GM12878 (cell line): ENCODE data around the gene TNK2. TPM values are rescaled to one million over a fixed set of nuclear protein-coding genes. Genes with fewer than 3 reads are reported as not detected.
"Not testable (repeated sequence)": the region's sequence is repeated elsewhere in the genome, so short reads cannot be mapped to it uniquely, and the experiment has no call there.

ENCODE experiments used
- ATAC-seq: fragments of 200-7000 bp; cut with Tn5 transposase; 3 replicates; pipeline ENCODE4 v1.9.1; 2020; ENCODE audit warnings: mild to moderate bottlenecking, moderate library complexity
- BruUV-seq: library from RNA; stranded (reverse); fragments of 400-500 nt; replicated peaks from 2 replicates; lab custom pipeline; 2021; lab: Mats Ljungman, UMichigan
- CTCF ChIA-PET: fragments of 300-600 bp; sonication (Branson Sonifier 250); formaldehyde crosslinking; extraction: SDS; loops from one replicate; lab custom pipeline; 2021; ENCODE audit warnings: inconsistent platforms; lab: Yijun Ruan, JAX
- POLR2A ChIA-PET: fragments of 350-600 bp; formaldehyde crosslinking; extraction: SDS; loops from one replicate; lab custom pipeline; 2021; ENCODE audit warnings: inconsistent platforms; lab: Charles Lee
- RAD21 ChIA-PET: fragments of 300-600 bp; sonication (Branson Sonifier 250); formaldehyde crosslinking; loops from one replicate; lab custom pipeline; 2023; ENCODE audit warnings: antibody characterized with exemption; ENCODE audit not compliant: unreplicated experiment; lab: Charles Lee
- SMC1A ChIA-PET: fragments of 300-600 bp; sonication (Branson Sonifier 250); formaldehyde crosslinking; loops from one replicate; lab custom pipeline; 2023; ENCODE audit not compliant: unreplicated experiment, uncharacterized antibody; lab: Charles Lee
- DNase-seq: peaks from one replicate; pipeline ENCODE4 v3.0.0-alpha.2; 2011; ENCODE audit warnings: low read depth, low spot score
- FAIRE-seq: peaks from 3 replicates; lab custom pipeline; 2011; peaks lifted over from hg19 to GRCh38; lab: Jason Lieb, UNC
- H2AFZ ChIP-seq: 2 replicates; pipeline ENCODE4 v1.6.0; 2011; ENCODE audit warnings: low read depth, low read length, control low read depth; ENCODE audit not compliant: control insufficient read depth
- H3K27ac ChIP-seq: 2 replicates; pipeline ENCODE4 v1.5.1; 2011; ENCODE audit warnings: control low read depth; ENCODE audit not compliant: control insufficient read depth, insufficient read depth
- H3K27me3 ChIP-seq, 2 experiments: replicated peaks in 1 of 2; 2 replicates each; pipeline versions ENCODE4 v1.6.0 to v1.6.1; 2011; ENCODE audit warnings: low read length in 1 of 2; ENCODE audit not compliant: control insufficient read depth in 2 of 2, insufficient read depth in 2 of 2
- H3K36me3 ChIP-seq, 2 experiments: 2 replicates each; pipeline ENCODE4 v1.5.1; 2011; ENCODE audit warnings: low read length in 1 of 2; ENCODE audit not compliant: control insufficient read depth in 2 of 2, insufficient read depth in 2 of 2
- H3K4me1 ChIP-seq: 2 replicates; pipeline ENCODE4 v1.6.1; 2011; ENCODE audit warnings: mild to moderate bottlenecking, low read length, moderate library complexity, mixed read lengths; ENCODE audit not compliant: control insufficient read depth, insufficient read depth
- H3K4me2 ChIP-seq: 2 replicates; pipeline ENCODE4 v1.6.0; 2011; ENCODE audit warnings: control low read depth; ENCODE audit not compliant: control insufficient read depth, insufficient read depth
- H3K4me3 ChIP-seq: fragments of 200-600 bp; sonication (generic); 2 replicates; pipeline ENCODE4 v1.5.1; 2016
- H3K79me2 ChIP-seq: 2 replicates; pipeline ENCODE4 v1.6.0; 2011; ENCODE audit warnings: low read length; ENCODE audit not compliant: control insufficient read depth, insufficient read depth
- H3K9ac ChIP-seq: 2 replicates; pipeline ENCODE4 v1.8.0; 2011; ENCODE audit warnings: low read length, control low read depth, mixed read lengths; ENCODE audit not compliant: control insufficient read depth, insufficient read depth
- H3K9me3 ChIP-seq: replicated peaks from 3 replicates; pipeline ENCODE4 v1.5.1; 2011; ENCODE audit warnings: mild to moderate bottlenecking, low read length; ENCODE audit not compliant: control insufficient read depth, insufficient read depth
- H4K20me1 ChIP-seq: 2 replicates; pipeline ENCODE4 v1.6.0; 2011; ENCODE audit not compliant: control insufficient read depth, insufficient read depth
- ASH2L ChIP-seq: fragments of 300-600, 200-600 bp; sonication (generic); IDR thresholded peaks from 2 replicates; pipeline ENCODE4 v1.6.1; 2017; ENCODE audit warnings: low read depth, mild to moderate bottlenecking, borderline replicate concordance
- BCLAF1 ChIP-seq: fragments of 450-650 bp; IDR thresholded peaks from 2 replicates; pipeline ENCODE4 v1.6.1; 2017; ENCODE audit warnings: antibody characterized with exemption, mild to moderate bottlenecking, moderate library complexity
- KDM1A ChIP-seq: fragments of 200-600 bp; sonication (generic); IDR thresholded peaks from 2 replicates; pipeline ENCODE4 v1.6.1; 2016; ENCODE audit warnings: borderline replicate concordance
- RBBP5 ChIP-seq: fragments of 200-600 bp; sonication (generic); conservative IDR thresholded peaks from 2 replicates; pipeline ENCODE4 v1.6.1; 2016
- SREBF1 ChIP-seq: IDR thresholded peaks from 2 replicates; pipeline ENCODE4 v1.6.1; 2012; ENCODE audit warnings: mild to moderate bottlenecking, low read length
- WGBS: methylation state at CpG from one replicate; pipeline ENCODE4 v1.1.6; 2016; ENCODE audit warnings: low lambda C conversion rate; ENCODE audit not compliant: insufficient replicate concordance, insufficient coverage; ENCODE audit errors: missing lambda C conversion rate; 5-methylcytosine and 5-hydroxymethylcytosine counted together
- in situ Hi-C: fragments of 300-500 bp; cut with MboI; formaldehyde crosslinking; loops from 9 replicates; pipeline ENCODE4 v1.14.3; 2018; ENCODE audit warnings: mixed read lengths
- intact Hi-C: fragments of 100-400 bp; cut with micrococcal nuclease; formaldehyde crosslinking; loops from one replicate; pipeline ENCODE4 v1.14.2; 2022; ENCODE audit not compliant: unreplicated experiment
- polyA plus RNA-seq, 11 experiments: library from polyadenylated mRNA; depleted of rRNA in 4 of 11; unstranded in 6 of 11; stranded (reverse) in 5 of 11; fragments of >200 nt; fragmentation: Nextera tagmentation in 4 of 11; fragmentation: Illumina TruSeq in 1 of 11; extraction: Ambion mirVana in 4 of 11; extraction: Trizol in 1 of 11; gene quantifications; 1 replicate in 1 of 11; 2 replicates in 10 of 11; pipeline versions ENCODE4 v1.2.1 to v1.2.3, GENCODE V29; 2011 to 2016; ENCODE audit warnings: inconsistent platforms in 2 of 11, missing spikeins in 2 of 11, low read depth in 1 of 11
- total RNA-seq, 4 experiments: library from RNA; depleted of rRNA in 3 of 4; stranded (reverse); fragments of >200 nt in 3 of 4; fragmentation: Illumina TruSeq in 1 of 4; extraction: Trizol in 1 of 4; gene quantifications; 2 replicates each; pipeline versions ENCODE4 v1.2.1 to v1.2.3, GENCODE V29; 2013 to 2021
- TF ChIP-seq, protein P1 (sequence below): IDR thresholded peaks from 2 replicates; pipeline ENCODE4 v1.6.1; 2011; ENCODE audit warnings: low read depth, low read length, improper control_type of control experiment, borderline replicate concordance

Gene TNK2
- total and polyA plus RNA-seq, 10 of the 15 experiments (the other 5 are each of a cell fraction or from before 2014, with no cell fraction given) = 0.13 to 47.8 (median 10.8) TPM

GRCh38 chr3:195862318-195862717, 46.0 kb downstream of the TNK2 start:
- intact Hi-C loops, H3K9ac ChIP-seq: not testable (repeated sequence)
- POLR2A ChIA-PET = interaction anchor here (1.0 kb wide), 1 partner anchor 51 kb away, joined by 9 read pairs; no protein-coding TSS in a partner anchor

GRCh38 chr3:195860456-195860855, 47.9 kb downstream of the TNK2 start:
- ATAC-seq (no peak), FAIRE-seq (no peak), DNase-seq (no peak)
- H3K79me2 ChIP-seq = no peaks in the 10 kb centered on the region
- no TSS peak for BruUV-seq
- intact Hi-C loops (no loop called here), in situ Hi-C loops (loop anchor here (5.0 kb wide), 1 partner anchor 52 kb away; no protein-coding TSS in a partner anchor)
- CTCF ChIA-PET = interaction anchor here (0.9 to 9.3 kb wide), 9 partner anchors 11 to 58 kb away, joined by 3 to 173 read pairs (median 7); no protein-coding TSS in a partner anchor
- H2AFZ ChIP-seq = no peak overlapping the region
- 50% methylated on average over 6 of the region's 6 CpGs for WGBS
- H3K27ac ChIP-seq = no peak overlapping the region
- no peak overlapping the region for H3K4me2 ChIP-seq
- H3K9me3 ChIP-seq = no peaks in the 10 kb centered on the region
- no peak for TF ChIP-seq SREBF1
- TF ChIP-seq ASH2L = no peak
- no peak for TF ChIP-seq RBBP5
- TF ChIP-seq BCLAF1 = no peak
- TF ChIP-seq, protein P1, sequence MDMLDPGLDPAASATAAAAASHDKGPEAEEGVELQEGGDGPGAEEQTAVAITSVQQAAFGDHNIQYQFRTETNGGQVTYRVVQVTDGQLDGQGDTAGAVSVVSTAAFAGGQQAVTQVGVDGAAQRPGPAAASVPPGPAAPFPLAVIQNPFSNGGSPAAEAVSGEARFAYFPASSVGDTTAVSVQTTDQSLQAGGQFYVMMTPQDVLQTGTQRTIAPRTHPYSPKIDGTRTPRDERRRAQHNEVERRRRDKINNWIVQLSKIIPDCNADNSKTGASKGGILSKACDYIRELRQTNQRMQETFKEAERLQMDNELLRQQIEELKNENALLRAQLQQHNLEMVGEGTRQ = no peak
- no peak for TF ChIP-seq KDM1A
- no peak overlapping the region for H3K9ac ChIP-seq
- no peaks in the 10 kb centered on the region for H4K20me1 ChIP-seq
- H3K4me1 ChIP-seq = no peaks in the 10 kb centered on the region
- POLR2A ChIA-PET = interaction anchor here (1.0 kb wide), 1 partner anchor 36 kb away, joined by 3 read pairs; no protein-coding TSS in a partner anchor
- H3K4me3 ChIP-seq = no peak overlapping the region
- no peaks in the 10 kb centered on the region; a peak in 1 of 4 replicates for H3K36me3 ChIP-seq
- no peaks in the 10 kb centered on the region for H3K27me3 ChIP-seq
- RAD21 ChIA-PET = interaction anchor here (1.7 to 3.6 kb wide), 3 partner anchors 34 to 55 kb away, joined by 8 to 32 read pairs (median 9); partner anchors contain the start of gene TNK2
- SMC1A ChIA-PET = interaction anchor here (0.9 to 4.9 kb wide), 5 partner anchors 8 to 53 kb away, joined by 3 to 68 read pairs (median 3); no protein-coding TSS in a partner anchor

More at GRCh38 chr3:195862318-195862717, 46.0 kb downstream of the TNK2 start:
- H3K9me3 ChIP-seq, BruUV-seq, FAIRE-seq, ATAC-seq, H3K4me2 ChIP-seq, H4K20me1 ChIP-seq, H3K27ac ChIP-seq, H2AFZ ChIP-seq, H3K79me2 ChIP-seq, DNase-seq, H3K4me1 ChIP-seq, H3K36me3 ChIP-seq, H3K27me3 ChIP-seq, H3K4me3 ChIP-seq: not testable (repeated sequence)
- 97% methylated on average over 12 of the region's 12 CpGs for WGBS
- RAD21 ChIA-PET = interaction anchor here (1.0 to 3.6 kb wide), 4 partner anchors 32 to 211 kb away, joined by 3 to 32 read pairs (median 8); partner anchors contain the start of gene TNK2
- in situ Hi-C loops = loop anchor here (5.0 kb wide), 1 partner anchor 50 kb away; no protein-coding TSS in a partner anchor
- SMC1A ChIA-PET = interaction anchor here (0.9 to 4.9 kb wide), 4 partner anchors 19 to 52 kb away, joined by 3 to 68 read pairs (median 4); no protein-coding TSS in a partner anchor
- CTCF ChIA-PET = interaction anchor here (0.7 to 9.3 kb wide), 6 partner anchors 28 to 70 kb away, joined by 3 to 173 read pairs (median 9); no protein-coding TSS in a partner anchor
